GM12801 (cell line): ENCODE data around the gene DNAAF5.

Source experiments
- CTCF ChIP-seq: IDR thresholded peaks from one replicate; pipeline ENCODE4 v1.5.1; 2011; ENCODE audit warnings: control low read depth; ENCODE audit not compliant: insufficient read length; ENCODE audit errors: extremely low read depth

DNAAF5 gene

DNA sequence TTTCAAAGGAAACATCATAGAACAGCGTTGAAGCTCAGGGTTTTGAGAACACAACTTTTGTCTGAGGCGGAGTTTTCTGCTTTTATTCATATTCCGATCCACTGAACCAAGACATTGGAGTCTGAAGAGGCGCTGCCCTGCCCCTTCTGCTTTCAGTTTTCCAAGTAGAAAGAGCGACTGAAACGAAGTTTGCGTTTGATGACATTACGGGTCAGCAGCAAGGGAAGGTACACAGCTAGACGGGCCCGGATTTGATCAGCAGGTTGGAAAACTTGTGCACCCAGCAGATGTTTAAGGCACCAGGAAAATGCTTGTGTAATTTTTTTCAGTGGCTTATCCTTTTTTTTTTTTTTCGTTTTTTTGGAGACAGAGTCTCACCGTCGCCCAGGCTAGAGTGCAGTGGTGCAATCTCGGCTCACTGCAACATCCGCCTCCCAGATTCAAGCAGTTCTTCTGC, 106.5 kb downstream of the DNAAF5 start:
- no peak for TF ChIP-seq CTCF

DNA sequence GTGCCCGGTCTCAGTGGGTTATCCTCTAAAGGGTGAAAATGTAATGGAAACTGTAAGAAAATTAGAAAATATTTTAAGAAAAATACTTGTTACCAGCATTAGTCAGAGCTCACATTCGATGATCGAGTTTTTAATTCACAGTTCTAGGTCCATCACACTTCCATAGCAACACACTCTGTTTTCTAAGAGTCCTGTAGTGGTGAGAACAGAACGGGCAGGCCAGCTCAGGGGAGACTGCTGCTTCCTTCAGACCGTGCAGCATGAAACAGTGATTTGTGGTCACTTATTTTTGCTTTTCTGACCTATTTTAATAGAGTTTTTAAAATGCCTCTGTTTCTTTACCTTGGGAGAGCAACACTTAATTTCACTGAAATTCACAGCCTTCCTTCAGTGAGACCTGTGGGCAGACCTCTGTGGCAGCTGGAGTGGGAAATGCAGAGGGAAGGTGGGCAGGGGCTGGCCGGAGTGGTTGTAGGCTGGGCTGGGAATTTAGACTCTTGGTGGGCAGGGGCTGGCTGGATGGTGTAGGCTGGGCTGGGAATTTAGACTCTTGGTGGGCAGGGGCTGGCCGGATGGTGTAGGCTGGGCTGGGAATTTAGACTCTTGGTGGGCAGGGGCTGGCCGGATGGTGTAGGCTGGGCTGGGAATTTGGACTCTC, 107.2 kb downstream of the DNAAF5 start:
- no peak for TF ChIP-seq CTCF

DNA sequence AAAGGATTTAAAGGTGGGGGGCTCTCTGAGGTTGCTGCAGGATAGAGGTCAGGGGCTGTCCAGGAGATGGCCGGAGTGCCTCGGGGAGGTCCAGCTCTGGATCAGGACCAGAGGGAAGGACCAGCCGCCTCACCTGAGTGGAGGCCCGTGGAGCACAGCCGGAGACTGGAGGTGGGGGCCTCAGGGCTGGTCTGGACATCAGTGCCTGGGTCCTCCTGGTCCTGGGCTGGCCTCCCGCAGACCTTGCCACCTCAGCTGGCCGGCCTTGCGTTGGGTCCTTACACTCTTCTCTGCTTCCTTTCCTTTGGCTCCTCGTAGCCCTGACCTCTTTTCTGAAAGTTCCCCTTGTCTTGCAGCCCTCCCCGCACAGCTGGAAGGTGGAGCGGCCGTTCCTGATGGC, 107.8 kb downstream of the DNAAF5 start:
- no peak for TF ChIP-seq CTCF

- TF ChIP-seq CTCF: no peak
Measured at GRCh38 chr7:835021-835420, 108.5 kb downstream of the DNAAF5 start.

DNA sequence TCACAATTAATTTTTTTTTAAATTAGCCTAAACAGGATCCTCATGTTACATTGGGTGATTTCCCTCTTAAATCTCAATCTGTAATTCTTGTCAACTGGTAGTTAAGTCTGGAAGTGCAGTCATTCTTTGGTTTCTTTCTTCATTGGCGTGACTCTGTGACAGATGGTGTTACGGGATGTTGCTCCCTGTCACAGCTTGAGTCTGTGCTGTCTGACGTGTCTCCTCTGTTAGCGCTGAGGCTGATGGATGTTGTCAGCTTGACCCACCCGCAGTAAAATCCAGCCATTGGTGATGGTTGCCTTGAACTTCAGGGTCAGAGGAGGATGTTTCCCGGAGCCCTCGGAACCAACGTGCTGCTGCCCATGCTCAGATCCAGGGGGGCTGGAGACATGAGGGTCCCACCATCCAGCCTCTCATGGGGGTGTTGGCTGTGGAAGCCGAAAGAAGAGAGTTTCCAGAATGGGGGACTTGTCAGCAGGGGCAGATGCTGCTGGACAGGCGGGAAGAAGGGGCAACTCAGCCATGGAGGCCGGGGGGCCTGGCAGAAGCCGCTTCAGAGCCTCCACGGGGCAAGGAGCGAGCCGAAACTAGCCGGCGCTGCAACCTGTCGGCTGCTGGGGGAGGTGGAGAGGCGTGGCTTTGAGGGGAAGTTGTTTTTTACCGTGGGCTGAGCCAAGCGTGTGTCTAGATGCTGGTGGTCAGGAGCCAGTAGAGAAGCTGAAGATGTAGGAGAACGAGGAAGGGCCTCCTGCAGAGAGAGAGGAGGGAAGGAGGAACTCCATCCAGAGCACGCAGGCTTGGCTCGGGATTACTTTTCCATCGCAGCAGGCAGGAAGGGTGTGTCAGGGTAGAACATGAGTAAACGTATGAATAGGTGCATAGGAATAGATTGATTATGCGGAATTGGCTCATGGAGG, 109.2 kb downstream of the DNAAF5 start:
- no peak for TF ChIP-seq CTCF
